ENCODE data around the gene GMPPB.
A peak's percentile ranks its signal among the peaks of the same experiment; 100 is the strongest.

GMPPB gene
- 45.7 to 93.7 (median 61.6) reads per million in 9 experiments for total RNA-seq

DNA sequence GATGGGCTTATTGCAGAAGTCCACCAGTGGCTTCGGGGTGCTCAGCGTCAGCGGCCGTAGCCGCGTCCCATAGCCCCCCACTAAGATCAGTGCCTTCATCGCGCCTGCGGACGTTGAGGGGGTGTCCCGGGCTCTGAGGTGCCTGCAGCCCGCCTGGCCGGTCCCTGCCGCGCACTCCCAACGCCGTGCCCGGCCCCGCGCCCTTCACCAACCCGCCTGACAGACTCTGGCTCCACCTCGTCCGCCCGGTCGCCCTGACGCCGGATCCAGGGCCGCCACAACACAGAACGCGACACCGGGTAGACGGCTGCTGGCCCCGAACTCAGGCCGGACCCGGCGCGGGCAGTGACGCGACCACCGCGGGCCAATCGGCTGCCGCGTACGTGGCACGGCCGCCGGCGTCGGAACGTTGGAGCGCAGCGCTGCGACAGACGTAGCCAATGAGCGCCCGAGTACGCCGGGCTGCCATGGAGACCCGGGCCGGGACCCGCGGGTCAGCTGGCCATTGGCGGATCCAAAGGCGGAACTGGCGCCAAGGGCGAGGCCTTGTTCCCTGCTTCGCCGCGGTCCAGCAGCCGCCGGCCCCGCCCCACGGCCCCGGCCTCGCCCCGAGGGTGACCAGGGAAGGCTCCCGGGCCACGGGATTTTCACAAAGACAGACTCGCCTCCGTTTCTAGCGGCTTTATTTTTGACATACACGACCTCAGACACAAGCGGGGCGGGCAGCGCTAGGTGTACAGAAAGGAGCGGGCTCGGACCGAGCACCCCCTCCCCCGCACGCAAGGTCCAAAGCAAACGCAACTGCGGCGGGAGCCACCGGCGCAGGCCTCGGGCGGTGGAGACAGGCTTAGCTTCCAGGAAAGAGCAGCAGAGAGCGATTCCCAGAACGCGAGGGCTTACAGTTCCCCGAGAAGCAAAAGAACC is at the start of gene GMPPB:
TSS of gene GMPPB (minus strand) at position 324 of the 924 bp plus-strand sequence. CDS start at position 99, 225 bp downstream.
- H3K4me3 Mint-ChIP-seq: peak within 1 kb of the TSS; percentile 89 to 96
- H3K4me1 Mint-ChIP-seq (ENCODE audit: low read depth in 2 of 2): peaks cover 27 to 33% of the 10 kb centered on the region in 2 donors
- peaks cover 51% of the 10 kb centered on the region for H3K36me3 Mint-ChIP-seq (ENCODE audit: insufficient read depth)
- ATAC-seq (replicated peaks): peak; percentile 75
- H3K27ac Mint-ChIP-seq: peak within 1 kb of the TSS; percentile 95 to 99
- no peaks in the 10 kb centered on the region for H3K27me3 Mint-ChIP-seq
- H3K9me3 Mint-ChIP-seq: no peaks in the 10 kb centered on the region
- DNase-seq: peak; percentile 86 to 91 (median 87)

DNA sequence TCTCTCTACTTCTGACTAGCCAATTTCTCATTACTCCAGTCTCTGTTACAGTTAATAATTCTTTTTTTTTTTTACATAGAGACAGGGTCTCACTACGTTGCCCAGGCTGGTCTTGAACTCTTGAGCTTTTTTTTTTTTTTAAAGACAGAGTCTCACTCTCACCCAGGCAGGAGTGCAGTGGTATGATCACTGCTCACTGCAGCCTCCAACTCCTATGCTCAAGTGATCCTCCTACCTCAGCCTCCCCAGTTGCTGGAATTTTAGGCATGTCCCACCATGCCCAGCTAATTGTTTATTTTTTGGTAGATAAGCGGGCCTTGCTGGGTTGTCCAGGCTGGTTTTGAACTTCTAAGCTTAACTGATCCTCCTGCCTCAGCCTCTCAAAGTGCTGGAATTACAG is 49.0 kb upstream of the GMPPB start:
- Mint-ChIP-seq H3K36me3 (ENCODE audit: insufficient read depth) (peaks cover 19% of the 10 kb centered on the region), H3K4me1 (ENCODE audit: low read depth in 2 of 2) (peaks cover 10 to 30% of the 10 kb centered on the region in 2 donors), H3K4me3 (no peak overlapping the region), H3K9me3 (no peaks in the 10 kb centered on the region), H3K27ac (no peak overlapping the region), H3K27me3 (no peaks in the 10 kb centered on the region)
- ATAC-seq (replicated peaks) (no peak), DNase-seq (no peak)

DNA sequence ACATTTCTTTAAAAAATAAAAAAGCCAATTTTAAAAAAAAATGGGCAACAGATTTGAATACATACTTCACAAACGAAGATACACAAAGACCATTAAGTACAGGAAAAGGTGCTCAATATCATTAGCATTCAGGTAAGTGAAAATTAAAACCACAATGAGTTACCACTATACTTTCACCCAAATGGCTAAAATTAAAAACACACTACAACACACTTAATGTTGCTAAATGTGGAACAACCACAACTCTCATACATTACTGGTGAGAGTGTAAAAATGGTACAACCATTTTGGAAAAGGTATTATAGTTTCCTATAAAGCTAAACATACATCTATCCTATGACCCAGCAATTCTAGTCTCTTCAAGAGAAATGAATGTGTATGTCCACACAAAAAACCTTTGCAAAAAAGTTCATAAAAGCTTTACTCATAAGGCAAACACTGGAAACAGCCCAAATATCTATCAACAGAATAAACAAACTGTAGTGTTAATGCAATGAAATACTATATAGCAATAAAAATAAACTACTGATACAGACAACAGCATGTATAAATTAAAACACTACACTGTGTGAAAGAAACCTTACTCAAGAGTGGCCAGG is 47.7 kb upstream of the GMPPB start:
- Mint-ChIP-seq H3K27me3 (no peaks in the 10 kb centered on the region), H3K27ac (no peak overlapping the region), H3K4me1 (ENCODE audit: low read depth in 2 of 2) (peaks cover 7 to 25% of the 10 kb centered on the region in 2 donors), H3K4me3 (no peak overlapping the region), H3K9me3 (no peaks in the 10 kb centered on the region), H3K36me3 (ENCODE audit: insufficient read depth) (peaks cover 10% of the 10 kb centered on the region)
- no peak for DNase-seq
- no peak for ATAC-seq (replicated peaks)

DNA sequence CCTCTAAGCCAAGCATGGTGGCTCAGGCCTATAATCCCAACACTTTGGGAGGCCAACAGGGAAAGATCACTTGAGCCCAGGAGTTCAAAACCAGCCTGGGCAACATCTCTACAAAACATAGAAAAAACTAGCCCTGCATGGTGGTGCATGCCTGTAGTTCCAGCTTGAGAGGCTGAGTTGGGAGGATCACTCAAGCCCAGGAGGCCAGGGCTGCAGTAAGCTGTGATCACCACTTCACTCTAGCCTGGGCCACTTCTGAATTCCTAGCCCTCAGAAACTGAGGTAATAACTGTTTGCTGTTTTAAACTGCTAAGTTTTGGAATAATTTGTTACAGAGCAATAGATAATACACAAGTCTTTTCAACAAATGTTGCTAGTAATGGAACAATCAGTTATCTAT is 46.2 kb upstream of the GMPPB start:
- peaks cover 5 to 27% of the 10 kb centered on the region in 2 donors for H3K4me1 Mint-ChIP-seq (ENCODE audit: low read depth in 2 of 2)
- peaks cover 2% of the 10 kb centered on the region for H3K36me3 Mint-ChIP-seq (ENCODE audit: insufficient read depth)
- H3K9me3 Mint-ChIP-seq: no peaks in the 10 kb centered on the region
- DNase-seq: no peak
- no peaks in the 10 kb centered on the region for H3K27me3 Mint-ChIP-seq
- H3K27ac Mint-ChIP-seq: peak overlapping the region in 1 of 2 donors; percentile 8
- ATAC-seq (replicated peaks): no peak
- H3K4me3 Mint-ChIP-seq: no peak overlapping the region

DNA sequence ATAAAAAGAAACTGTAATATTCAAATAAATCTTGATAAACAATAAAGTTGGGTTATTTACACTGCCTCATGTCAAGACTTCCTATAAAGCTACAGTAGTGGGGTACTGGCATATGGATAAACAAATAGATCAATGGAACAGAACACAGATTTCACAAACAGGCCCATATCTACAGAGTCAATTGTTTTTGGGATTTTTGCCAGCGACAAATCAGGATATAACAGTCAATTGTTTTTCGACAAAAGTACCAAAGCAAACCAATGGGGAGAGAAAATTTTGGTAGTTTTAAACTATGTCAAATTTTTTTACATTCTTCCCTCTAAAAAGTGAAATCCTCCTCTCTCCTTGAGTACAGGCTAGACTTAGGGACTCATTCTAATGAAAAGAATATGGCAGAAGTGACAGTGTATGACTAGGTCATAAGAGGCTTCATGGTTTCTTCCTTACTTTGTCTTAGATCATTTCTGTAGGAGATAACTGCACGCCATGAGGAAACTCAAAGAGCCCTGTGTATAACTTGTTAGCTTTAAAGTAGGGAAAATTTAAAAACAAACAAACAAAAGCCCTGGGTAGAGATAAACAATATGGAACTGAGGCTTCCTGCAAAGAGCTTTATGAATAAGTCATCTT is 45.6 kb upstream of the GMPPB start:
- no peaks in the 10 kb centered on the region for H3K9me3 Mint-ChIP-seq
- H3K4me1 Mint-ChIP-seq (ENCODE audit: low read depth in 2 of 2): peaks cover 7 to 28% of the 10 kb centered on the region in 2 donors
- H3K27me3 Mint-ChIP-seq: no peaks in the 10 kb centered on the region
- H3K27ac Mint-ChIP-seq: peak overlapping the region in 1 of 2 donors; percentile 8
- peaks cover 2% of the 10 kb centered on the region for H3K36me3 Mint-ChIP-seq (ENCODE audit: insufficient read depth)
- no peak overlapping the region for H3K4me3 Mint-ChIP-seq
- ATAC-seq (replicated peaks) (no peak), DNase-seq (no peak)

DNA sequence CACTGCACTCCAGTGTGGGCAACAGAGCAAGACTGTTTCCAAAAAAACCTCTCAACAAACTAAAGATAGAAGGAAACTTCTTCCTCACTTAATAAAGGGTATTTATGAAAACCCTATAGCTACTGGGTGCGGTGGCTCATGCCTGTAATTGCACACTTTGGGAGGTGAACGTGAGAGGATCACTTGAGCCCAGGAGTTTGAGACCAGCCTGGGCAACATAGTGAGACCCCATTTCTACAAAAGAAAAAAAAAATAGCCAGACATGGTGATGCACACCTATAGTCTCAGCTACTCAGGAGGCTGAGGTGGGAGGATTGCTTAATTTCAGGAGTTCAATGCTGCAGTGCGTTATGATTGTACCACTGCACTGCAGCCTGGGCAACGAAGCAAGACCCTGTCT is 40.2 kb upstream of the GMPPB start:
- H3K9me3 Mint-ChIP-seq: no peaks in the 10 kb centered on the region
- H3K27ac Mint-ChIP-seq: no peak overlapping the region
- peaks cover 9% of the 10 kb centered on the region for H3K36me3 Mint-ChIP-seq (ENCODE audit: insufficient read depth)

DNA sequence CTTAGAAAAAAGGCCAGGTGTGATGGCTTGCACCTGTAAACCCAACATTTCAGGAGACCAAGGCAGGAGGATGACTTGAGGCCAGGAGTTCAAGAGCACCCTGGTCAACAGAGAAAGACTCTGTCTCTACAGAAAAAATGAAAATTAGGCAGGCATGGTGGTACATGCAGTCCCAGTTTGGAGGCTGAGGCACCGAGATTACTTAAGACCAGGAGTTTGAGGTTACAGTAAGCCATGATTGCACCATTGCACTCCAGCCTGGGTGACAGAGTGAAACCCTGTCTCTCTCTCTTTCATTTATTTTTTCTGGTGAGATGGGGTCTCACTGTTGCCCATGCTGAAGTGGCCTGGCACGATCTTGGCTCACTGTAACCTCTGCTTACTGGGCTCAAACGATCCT is 37.9 kb upstream of the GMPPB start:
- Mint-ChIP-seq H3K27me3 (no peaks in the 10 kb centered on the region), H3K4me1 (ENCODE audit: low read depth in 2 of 2) (peaks cover 14 to 36% of the 10 kb centered on the region in 2 donors), H3K9me3 (no peaks in the 10 kb centered on the region), H3K4me3 (no peak overlapping the region), H3K36me3 (ENCODE audit: insufficient read depth) (peaks cover 9% of the 10 kb centered on the region), H3K27ac (no peak overlapping the region)
- ATAC-seq (replicated peaks) (no peak), DNase-seq (no peak)

More for the DNA sequence above, 40.2 kb upstream of the GMPPB start:
- Mint-ChIP-seq H3K27me3 (no peaks in the 10 kb centered on the region), H3K4me3 (no peak overlapping the region), H3K4me1 (ENCODE audit: low read depth in 2 of 2) (peaks cover 8 to 21% of the 10 kb centered on the region in 2 donors)
- DNase-seq (no peak), ATAC-seq (replicated peaks) (no peak)

DNA sequence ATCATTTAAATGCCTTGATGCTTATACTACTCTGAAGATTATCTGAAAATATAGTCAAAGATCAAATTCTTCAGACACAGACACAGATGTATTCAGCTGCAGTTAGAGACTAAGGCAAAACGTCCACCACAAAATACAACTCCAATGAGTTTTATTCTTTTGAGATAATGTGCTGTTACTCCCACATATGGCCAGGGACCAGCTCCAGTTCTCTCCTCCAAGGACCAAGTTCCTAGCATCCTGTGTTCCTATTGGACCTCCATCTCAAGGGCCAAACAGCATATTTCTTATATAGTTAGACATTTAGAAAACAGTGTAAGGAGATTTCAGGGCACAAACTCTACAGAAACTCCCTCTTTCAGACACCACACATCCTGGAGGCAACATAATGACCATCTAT is 35.5 kb upstream of the GMPPB start:
- Mint-ChIP-seq H3K9me3 (no peaks in the 10 kb centered on the region), H3K36me3 (ENCODE audit: insufficient read depth) (peaks cover 9% of the 10 kb centered on the region), H3K27ac (peak overlapping the region in 1 of 2 donors; percentile 44), H3K4me3 (no peak overlapping the region), H3K27me3 (no peaks in the 10 kb centered on the region), H3K4me1 (ENCODE audit: low read depth in 2 of 2) (peaks cover 20 to 47% of the 10 kb centered on the region in 2 donors)
- ATAC-seq (replicated peaks) (no peak), DNase-seq (no peak)

DNA sequence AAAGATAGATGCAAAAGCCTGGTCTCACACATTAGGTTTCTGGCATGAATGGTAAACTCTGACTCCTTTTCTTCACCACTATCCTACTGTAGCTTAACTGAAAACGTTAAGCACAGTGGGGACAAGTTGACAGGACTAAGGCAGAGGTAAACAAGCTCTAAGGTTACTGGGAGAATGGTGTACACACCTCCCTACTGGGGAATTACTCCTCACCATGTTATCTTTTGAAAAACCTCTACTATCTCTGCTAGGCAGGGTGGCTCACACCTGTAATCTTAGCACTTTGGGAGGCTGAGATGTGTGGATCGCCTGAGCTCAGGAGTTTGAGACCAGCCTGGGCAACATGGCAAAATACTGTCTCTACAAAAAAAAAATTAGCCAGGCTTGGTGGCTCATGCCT is 33.4 kb upstream of the GMPPB start:
- Mint-ChIP-seq H3K4me1 (ENCODE audit: low read depth in 2 of 2) (peaks cover 24 to 54% of the 10 kb centered on the region in 2 donors), H3K27me3 (no peaks in the 10 kb centered on the region), H3K36me3 (ENCODE audit: insufficient read depth) (no peaks in the 10 kb centered on the region), H3K27ac (peak overlapping the region in 1 of 2 donors; percentile 4), H3K9me3 (no peaks in the 10 kb centered on the region), H3K4me3 (no peak overlapping the region)
- no peak for ATAC-seq (replicated peaks)
- no peak for DNase-seq

DNA sequence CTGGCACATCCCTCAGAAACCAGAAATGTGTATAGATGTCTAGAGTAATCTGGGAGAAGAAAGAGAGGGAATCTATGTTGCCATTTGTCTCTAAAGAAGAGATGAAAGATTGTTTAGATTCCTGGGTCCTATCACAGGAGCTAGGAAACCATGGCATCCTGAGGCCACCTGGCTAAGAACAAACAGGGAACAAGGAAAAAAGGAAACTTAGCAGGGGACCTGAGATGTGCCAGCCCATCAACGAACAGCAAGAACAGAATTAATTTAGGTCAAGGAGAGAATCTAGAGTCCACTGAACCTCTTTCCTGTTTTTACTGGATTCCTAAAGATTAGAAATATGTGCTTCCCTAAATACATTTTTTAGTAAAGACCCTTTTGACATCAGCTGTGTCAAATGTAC is 32.3 kb upstream of the GMPPB start:
- H3K4me1 Mint-ChIP-seq (ENCODE audit: low read depth in 2 of 2): peaks cover 24 to 54% of the 10 kb centered on the region in 2 donors
- ATAC-seq (replicated peaks) (no peak), DNase-seq (no peak)
- H3K4me3 Mint-ChIP-seq: no peak overlapping the region
- no peaks in the 10 kb centered on the region for H3K27me3 Mint-ChIP-seq
- peaks cover 3% of the 10 kb centered on the region for H3K36me3 Mint-ChIP-seq (ENCODE audit: insufficient read depth)
- H3K9me3 Mint-ChIP-seq: no peaks in the 10 kb centered on the region
- H3K27ac Mint-ChIP-seq: peak overlapping the region in 1 of 2 donors; percentile 49

DNA sequence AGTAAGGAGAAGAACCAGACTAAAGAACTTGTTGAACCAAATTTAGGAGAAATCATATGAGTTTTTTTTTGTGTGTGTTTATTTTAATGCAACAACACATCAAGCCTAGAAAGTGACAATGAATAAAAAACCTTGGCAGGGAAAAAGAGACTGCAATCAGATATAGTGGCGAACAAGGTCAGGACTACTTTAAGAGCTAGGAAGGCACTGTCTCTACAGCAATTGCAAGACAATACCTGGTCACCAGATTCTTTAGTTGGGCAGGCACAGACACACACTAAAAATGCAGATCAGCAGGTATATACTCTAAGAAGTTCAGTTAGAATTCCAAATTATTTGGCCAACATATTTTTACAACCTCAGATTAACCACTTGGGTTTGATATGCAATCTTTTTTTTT is 30.8 kb upstream of the GMPPB start:
- DNase-seq: no peak
- no peak for ATAC-seq (replicated peaks)
- Mint-ChIP-seq H3K9me3 (no peaks in the 10 kb centered on the region), H3K27me3 (no peaks in the 10 kb centered on the region), H3K4me3 (no peak overlapping the region), H3K4me1 (ENCODE audit: low read depth in 2 of 2) (peaks cover 22 to 55% of the 10 kb centered on the region in 2 donors), H3K27ac (peak overlapping the region in 1 of 2 donors; percentile 52), H3K36me3 (ENCODE audit: insufficient read depth) (peaks cover 3% of the 10 kb centered on the region)

DNA sequence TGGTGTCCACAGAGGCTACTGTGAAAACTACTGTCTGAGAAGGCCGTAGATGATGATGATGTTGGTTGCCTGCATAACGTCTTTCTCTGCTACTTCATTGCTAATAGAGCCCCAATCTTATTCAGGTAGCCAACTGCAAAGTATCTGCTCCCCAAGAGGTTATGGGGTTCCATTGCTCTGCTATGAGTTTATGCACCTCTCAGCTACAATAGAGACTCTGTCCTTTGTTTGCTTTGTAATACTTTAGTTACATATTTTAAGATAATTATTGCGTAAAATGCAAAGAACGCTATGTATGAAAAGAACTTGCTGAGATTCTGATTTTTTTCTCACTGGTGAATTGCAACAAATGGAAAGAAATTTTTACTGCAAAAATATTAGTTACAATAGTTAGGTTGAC is 27.8 kb upstream of the GMPPB start:
- Mint-ChIP-seq H3K36me3 (ENCODE audit: insufficient read depth) (peaks cover 7% of the 10 kb centered on the region), H3K9me3 (no peaks in the 10 kb centered on the region), H3K27me3 (no peaks in the 10 kb centered on the region), H3K27ac (no peak overlapping the region), H3K4me1 (ENCODE audit: low read depth in 2 of 2) (peaks cover 15 to 41% of the 10 kb centered on the region in 2 donors), H3K4me3 (no peak overlapping the region)
- ATAC-seq (replicated peaks): no peak
- no peak for DNase-seq

DNA sequence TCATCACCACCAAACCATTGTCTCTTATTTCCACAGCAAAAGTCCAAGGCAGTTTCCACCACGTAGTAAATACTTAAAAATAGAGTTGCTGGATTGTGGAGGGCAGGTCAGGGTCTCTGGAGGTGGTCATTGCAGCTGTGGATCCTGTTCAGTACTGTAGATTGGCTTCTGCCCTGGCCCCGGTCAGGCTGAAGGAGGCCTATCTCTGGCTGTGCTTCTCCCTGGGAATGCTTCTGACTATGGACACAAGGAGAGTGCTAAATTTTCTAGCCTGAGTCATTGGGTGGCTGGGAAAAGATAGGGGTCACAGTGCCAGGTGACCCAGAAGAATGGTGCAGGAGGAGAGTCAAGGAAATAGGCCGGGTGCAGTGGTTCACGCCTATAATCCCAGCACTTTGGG is 26.3 kb upstream of the GMPPB start:
- DNase-seq (no peak), ATAC-seq (replicated peaks) (no peak)
- H3K27me3 Mint-ChIP-seq: no peaks in the 10 kb centered on the region
- no peak overlapping the region for H3K4me3 Mint-ChIP-seq
- no peaks in the 10 kb centered on the region for H3K9me3 Mint-ChIP-seq
- H3K27ac Mint-ChIP-seq: peak overlapping the region in 1 of 2 donors; percentile 55
- H3K4me1 Mint-ChIP-seq (ENCODE audit: low read depth in 2 of 2): peaks cover 8 to 29% of the 10 kb centered on the region in 2 donors
- peaks cover 12% of the 10 kb centered on the region for H3K36me3 Mint-ChIP-seq (ENCODE audit: insufficient read depth)

Data from effector memory CD8-positive, alpha-beta T cell (primary cell).